AG04450 (cell line): ENCODE data around the gene CENPC. TPM values are rescaled to one million over a fixed set of nuclear protein-coding genes. Genes with fewer than 3 reads are reported as not detected.
"Not testable (repeated sequence)": the region's sequence is repeated elsewhere in the genome, so short reads cannot be mapped to it uniquely, and the experiment has no call there.

Source experiments
- CTCF ChIA-PET: fragments of 300-600, 350-600 bp; formaldehyde crosslinking; extraction: SDS; loops from one replicate; lab custom pipeline; 2022; ENCODE audit warnings: antibody characterized with exemption, inconsistent platforms; lab: Charles Lee
- POLR2A ChIA-PET: fragments of 350-600 bp; formaldehyde crosslinking; extraction: SDS; loops from one replicate; lab custom pipeline; 2021; ENCODE audit warnings: antibody characterized with exemption, inconsistent platforms; lab: Yijun Ruan, JAX
- DNase-seq: peaks from one replicate; pipeline ENCODE4 v3.0.0-alpha.2; 2011; ENCODE audit warnings: low read depth, low spot score
- H3K27ac ChIP-seq: one replicate; pipeline ENCODE4 v1.5.1; 2012; ENCODE audit warnings: low read depth, low read length, control low read depth
- H3K27me3 ChIP-seq: one replicate; pipeline ENCODE4 v1.6.0; 2012; ENCODE audit warnings: low read length; ENCODE audit not compliant: control insufficient read depth, insufficient read depth
- H3K4me3 ChIP-seq: 2 replicates; pipeline ENCODE4 v1.5.1; 2011; ENCODE audit warnings: mild to moderate bottlenecking, low read depth, low read length, control low read depth
- H3K9me3 ChIP-seq: 2 replicates; pipeline ENCODE4 v1.5.1; 2012; ENCODE audit warnings: low read length; ENCODE audit not compliant: control insufficient read depth, insufficient read depth
- CTCF ChIP-seq: IDR thresholded peaks from 2 replicates; pipeline ENCODE4 v1.5.1; 2011; ENCODE audit warnings: low read depth, low read length, control low read depth, inconsistent platforms
- polyA plus RNA-seq: library from polyadenylated mRNA; depleted of rRNA; stranded (reverse); fragments of >200 nt; gene quantifications from 2 replicates; pipeline ENCODE4 v1.2.3, GENCODE V29; 2011

CENPC gene
- polyA plus RNA-seq, 1 experiment, result 8.0 TPM

GRCh38 chr4:67456577-67457196, 88.6 kb downstream of the CENPC start:
- H3K27me3 ChIP-seq, result no peaks in the 10 kb centered on the region
- no peak overlapping the region for H3K4me3 ChIP-seq
- DNase-seq, result no peak
- TF ChIP-seq CTCF, result no peak
- ChIA-PET POLR2A (no interaction called here), CTCF (interaction anchor here (0.7 kb wide), 1 partner anchor 22 kb away, joined by 3 read pairs; no protein-coding TSS in a partner anchor)
- no peaks in the 10 kb centered on the region for H3K9me3 ChIP-seq
- H3K27ac ChIP-seq, result no peak overlapping the region

GRCh38 chr4:67452846-67453205, 92.5 kb downstream of the CENPC start:
- CTCF ChIA-PET, H3K4me3 ChIP-seq, DNase-seq, H3K9me3 ChIP-seq, H3K27me3 ChIP-seq, H3K27ac ChIP-seq, POLR2A ChIA-PET: not testable (repeated sequence)

- H3K27ac ChIP-seq, result no peak overlapping the region
- CTCF ChIA-PET, result interaction anchor here (1.2 kb wide), 1 partner anchor 59 kb away, joined by 3 read pairs; no protein-coding TSS in a partner anchor
- no peak for DNase-seq
Observed at GRCh38 chr4:67452100-67452845, 93.0 kb downstream of the CENPC start.

DNA sequence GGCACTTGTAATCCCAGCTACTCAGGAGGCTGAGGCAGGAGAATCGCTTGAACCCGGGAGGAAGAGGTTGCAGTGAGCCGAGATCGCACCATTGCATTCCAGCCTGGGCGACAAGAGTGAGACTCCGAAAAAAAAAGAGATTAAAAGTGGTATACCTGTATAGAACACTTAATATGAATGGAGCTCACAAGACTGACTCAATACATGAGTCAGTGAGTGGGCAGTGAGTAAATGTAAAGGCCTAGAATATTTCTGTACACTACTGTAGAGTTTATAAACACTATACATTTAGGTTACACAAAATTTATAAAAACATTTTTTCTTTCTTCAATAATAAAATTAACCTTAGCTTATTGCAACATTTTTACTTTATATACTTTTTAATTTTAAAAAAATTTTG, 93.8 kb downstream of the CENPC start:
- no peak for DNase-seq
- no peaks in the 10 kb centered on the region for H3K9me3 ChIP-seq
- no peak overlapping the region for H3K4me3 ChIP-seq
- no peaks in the 10 kb centered on the region for H3K27me3 ChIP-seq
- no peak for TF ChIP-seq CTCF
- no peak overlapping the region for H3K27ac ChIP-seq
- ChIA-PET POLR2A (no interaction called here), CTCF (interaction anchor here (0.6 to 1.2 kb wide), 2 partner anchors 59 to 1867 kb away, joined by 3 to 9 read pairs; no protein-coding TSS in a partner anchor)

More at GRCh38 chr4:67452100-67452845, 93.0 kb downstream of the CENPC start:
- Histone ChIP-seq H3K4me3 (no peak overlapping the region), H3K27me3 (no peaks in the 10 kb centered on the region), H3K9me3 (no peaks in the 10 kb centered on the region)
- TF ChIP-seq CTCF, result no peak
- POLR2A ChIA-PET, result no interaction called here

GRCh38 chr4:67448621-67449020, 96.7 kb downstream of the CENPC start:
- no peak overlapping the region for H3K27ac ChIP-seq
- DNase-seq, result no peak
- no peaks in the 10 kb centered on the region; the same call in 1 of the 2 replicates for H3K9me3 ChIP-seq
- CTCF ChIA-PET, result no interaction called here
- no peak overlapping the region for H3K4me3 ChIP-seq
- POLR2A ChIA-PET, result no interaction called here
- TF ChIP-seq CTCF, result no peak
- no peaks in the 10 kb centered on the region for H3K27me3 ChIP-seq
